ENCODE data around the gene TAL1. TPM values are rescaled to one million over a fixed set of nuclear protein-coding genes. Genes with fewer than 3 reads are reported as not detected.

The TAL1 gene
- total RNA-seq, 2 experiments from 2014 or later, result not detected

- Mint-ChIP-seq H3K36me3 (ENCODE audit: low read depth) (no peaks in the 10 kb centered on the region), H3K27ac (no peak overlapping the region), H3K4me1 (ENCODE audit: low read depth) (peaks cover 24% of the 10 kb centered on the region), H3K4me3 (no peak overlapping the region), H3K9me3 (no peaks in the 10 kb centered on the region), H3K27me3 (peaks cover 80% of the 10 kb centered on the region)
- intact Hi-C loops (cut with micrococcal nuclease), result no loop called here
- POLR2A ChIA-PET, result no interaction called here
- no peak for TF ChIP-seq CTCF (IDR thresholded peaks at IDR 0.05)
- ATAC-seq, result no peak
- DNase-seq, result no peak
- CTCF ChIA-PET, result no interaction called here
Measured at GRCh38 chr1:47229886-47230691, 1.9 kb downstream of the TAL1 start.

GRCh38 chr1:47229031-47229885, 2.8 kb downstream of the TAL1 start:
- POLR2A ChIA-PET, result no interaction called here
- no peak overlapping the region for H3K27ac Mint-ChIP-seq
- no peak overlapping the region for H3K4me3 Mint-ChIP-seq
- no peak for TF ChIP-seq CTCF (IDR thresholded peaks at IDR 0.05)
- H3K4me1 Mint-ChIP-seq (ENCODE audit: low read depth), result peaks cover 24% of the 10 kb centered on the region
- H3K36me3 Mint-ChIP-seq (ENCODE audit: low read depth), result no peaks in the 10 kb centered on the region
- DNase-seq (no peak), ATAC-seq (no peak)
- CTCF ChIA-PET, result interaction anchor here (1.7 kb wide), 1 partner anchor 50 kb away, joined by 5 read pairs; no protein-coding TSS in a partner anchor
- H3K27me3 Mint-ChIP-seq, result peaks cover 76% of the 10 kb centered on the region
- intact Hi-C loops (cut with micrococcal nuclease), result no loop called here
- no peaks in the 10 kb centered on the region for H3K9me3 Mint-ChIP-seq

- Mint-ChIP-seq H3K36me3 (ENCODE audit: low read depth) (no peaks in the 10 kb centered on the region), H3K4me3 (no peak overlapping the region), H3K4me1 (ENCODE audit: low read depth) (peaks cover 24% of the 10 kb centered on the region), H3K27me3 (peaks cover 69% of the 10 kb centered on the region), H3K9me3 (no peaks in the 10 kb centered on the region), H3K27ac (no peak overlapping the region)
- ATAC-seq (no peak), DNase-seq (no peak)
- no peak for TF ChIP-seq CTCF (IDR thresholded peaks at IDR 0.05)
- POLR2A ChIA-PET, result no interaction called here
- intact Hi-C loops (cut with micrococcal nuclease), result no loop called here
- CTCF ChIA-PET, result interaction anchor here (1.7 kb wide), 1 partner anchor 50 kb away, joined by 5 read pairs; no protein-coding TSS in a partner anchor
Measured at GRCh38 chr1:47228644-47229030, 3.4 kb downstream of the TAL1 start.

- H3K27me3 Mint-ChIP-seq, result peaks cover 59% of the 10 kb centered on the region
- POLR2A ChIA-PET, result interaction anchor here (1.0 kb wide), 1 partner anchor 210 kb away, joined by 3 read pairs; the partner anchor contains the start of gene FOXD2
- no peaks in the 10 kb centered on the region for H3K36me3 Mint-ChIP-seq (ENCODE audit: low read depth)
- peaks cover 24% of the 10 kb centered on the region for H3K4me1 Mint-ChIP-seq (ENCODE audit: low read depth)
- ATAC-seq (no peak), DNase-seq (no peak)
- no peak overlapping the region for H3K27ac Mint-ChIP-seq
- intact Hi-C loops (cut with micrococcal nuclease), result no loop called here
- CTCF ChIA-PET, result interaction anchor here (0.8 to 1.7 kb wide), 3 partner anchors 35 to 210 kb away, joined by 3 to 5 read pairs (median 3); partner anchors contain the start of gene FOXD2
- H3K4me3 Mint-ChIP-seq, result no peak overlapping the region
- no peaks in the 10 kb centered on the region for H3K9me3 Mint-ChIP-seq
- no peak for TF ChIP-seq CTCF (IDR thresholded peaks at IDR 0.05)
Measured at GRCh38 chr1:47227341-47228232, 4.4 kb downstream of the TAL1 start.

All from activated CD8-positive, alpha-beta T cell treated with anti-CD3 and anti-CD28 coated beads for 36 hours (primary cell).